Suprapubic skin (tissue), 4 donors: ENCODE measurements around the gene TSGA10.

Experiments used
- EP300 ChIP-seq: sonication (generic); formaldehyde crosslinking; IDR thresholded peaks from one replicate; pipeline ENCODE4 v1.6.1; 2017; ENCODE audit warnings: antibody characterized with exemption
- POLR2A ChIP-seq, 2 donors: fragments of 450-650 bp; IDR thresholded peaks; one replicate each; pipeline ENCODE4 v1.6.1; 2017; ENCODE audit warnings: antibody characterized with exemption in 2 of 2, mild to moderate bottlenecking in 2 of 2, moderate library complexity in 2 of 2
- POLR2AphosphoS5 ChIP-seq, 3 donors: sonication (generic); formaldehyde crosslinking; IDR thresholded peaks; one replicate each; pipeline ENCODE4 v1.6.1; 2017; ENCODE audit warnings: antibody characterized with exemption in 3 of 3
- TF ChIP-seq, protein P1 (sequence below), 2 donors: fragments of 200-600 bp in 1 of 2; fragments of 450-650 bp in 1 of 2; sonication (generic) in 1 of 2; IDR thresholded peaks; one replicate each; pipeline ENCODE4 v1.5.1; 2016 to 2019; ENCODE audit warnings: antibody characterized with exemption in 2 of 2, mild to moderate bottlenecking in 1 of 2, moderate library complexity in 1 of 2

DNA sequence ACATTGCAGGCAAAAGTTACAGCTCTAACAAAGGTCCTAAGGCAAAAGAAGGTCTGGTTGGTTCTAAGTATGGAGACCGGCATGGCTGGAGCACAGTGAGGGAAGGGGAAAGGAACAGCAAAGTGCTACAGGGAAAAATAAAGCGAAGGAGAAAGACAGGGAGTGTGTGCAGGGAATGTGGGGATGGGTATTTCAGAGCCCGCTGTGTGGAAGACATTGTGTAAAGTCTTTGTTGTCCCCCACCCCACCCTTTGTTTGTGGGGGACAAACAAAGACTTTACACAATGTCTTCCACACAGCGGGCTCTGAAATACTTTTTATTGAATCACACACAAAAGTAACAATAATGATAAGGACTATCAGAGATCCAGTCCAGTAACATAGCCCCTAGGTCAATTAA, 42.1 kb downstream of the TSGA10 start:
- no peak for TF ChIP-seq EP300
- TF ChIP-seq POLR2A (IDR thresholded peaks at IDR 0.05): no peak
- TF ChIP-seq POLR2AphosphoS5 (IDR thresholded peaks at IDR 0.05): no peak
- TF ChIP-seq, protein P1, sequence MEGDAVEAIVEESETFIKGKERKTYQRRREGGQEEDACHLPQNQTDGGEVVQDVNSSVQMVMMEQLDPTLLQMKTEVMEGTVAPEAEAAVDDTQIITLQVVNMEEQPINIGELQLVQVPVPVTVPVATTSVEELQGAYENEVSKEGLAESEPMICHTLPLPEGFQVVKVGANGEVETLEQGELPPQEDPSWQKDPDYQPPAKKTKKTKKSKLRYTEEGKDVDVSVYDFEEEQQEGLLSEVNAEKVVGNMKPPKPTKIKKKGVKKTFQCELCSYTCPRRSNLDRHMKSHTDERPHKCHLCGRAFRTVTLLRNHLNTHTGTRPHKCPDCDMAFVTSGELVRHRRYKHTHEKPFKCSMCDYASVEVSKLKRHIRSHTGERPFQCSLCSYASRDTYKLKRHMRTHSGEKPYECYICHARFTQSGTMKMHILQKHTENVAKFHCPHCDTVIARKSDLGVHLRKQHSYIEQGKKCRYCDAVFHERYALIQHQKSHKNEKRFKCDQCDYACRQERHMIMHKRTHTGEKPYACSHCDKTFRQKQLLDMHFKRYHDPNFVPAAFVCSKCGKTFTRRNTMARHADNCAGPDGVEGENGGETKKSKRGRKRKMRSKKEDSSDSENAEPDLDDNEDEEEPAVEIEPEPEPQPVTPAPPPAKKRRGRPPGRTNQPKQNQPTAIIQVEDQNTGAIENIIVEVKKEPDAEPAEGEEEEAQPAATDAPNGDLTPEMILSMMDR (IDR thresholded peaks at IDR 0.05): no peak
